Measurements from ENCODE around the gene NKIRAS2. TPM values are rescaled to one million over a fixed set of nuclear protein-coding genes. Genes with fewer than 3 reads are reported as not detected.

The NKIRAS2 gene
- total and polyA plus RNA-seq, 2 of the 13 experiments (the other 11 are each of a cell fraction or from before 2014, with no cell fraction given) = 27.9 to 42.0 TPM

GRCh38 chr17:42027961-42028790 is 8.3 kb downstream of the NKIRAS2 start (continued):
- TF ChIP-seq CREM (IDR thresholded peaks at IDR 0.05) = no peak
- no peak for TF ChIP-seq CREM (CRISPR knock-in tag; IDR thresholded peaks at IDR 0.05)
- no peak for TF ChIP-seq ZNF800 (CRISPR knock-in tag; IDR thresholded peaks at IDR 0.05)
- no peak for TF ChIP-seq LRRFIP1 (CRISPR knock-in tag; conservative IDR thresholded peaks at IDR 0.05)
- no peak for TF ChIP-seq ZNF232 (CRISPR knock-in tag; IDR thresholded peaks at IDR 0.05; ENCODE audit: borderline replicate concordance)
- TF ChIP-seq ZNF335 (CRISPR knock-in tag; IDR thresholded peaks at IDR 0.05) = peak; percentile 48; the same call in 1 of the 2 replicates
- TF ChIP-seq SRSF9 (IDR thresholded peaks at IDR 0.05; ENCODE audit: borderline replicate concordance, insufficient read depth, low read depth, low read length, poor library complexity, severe bottlenecking) = no peak
- peak; percentile 76 for TF ChIP-seq ZFP91 (CRISPR knock-in tag; IDR thresholded peaks at IDR 0.05; ENCODE audit: borderline replicate concordance)
- TF ChIP-seq ZNF724P (CRISPR knock-in tag; IDR thresholded peaks at IDR 0.05; ENCODE audit: borderline replicate concordance) = no peak
- no peak for TF ChIP-seq PAWR (CRISPR knock-in tag; IDR thresholded peaks at IDR 0.05; ENCODE audit: borderline replicate concordance)
- TF ChIP-seq FOXA3 (CRISPR knock-in tag; IDR thresholded peaks at IDR 0.05) = 0 out of 2 replicates have a peak, but pooled peaks have one; percentile 26
- no peak for TF ChIP-seq EZH2 (conservative IDR thresholded peaks at IDR 0.05; ENCODE audit: low read depth, low read length)
- TF ChIP-seq HNF1A (IDR thresholded peaks at IDR 0.05; ENCODE audit: low read depth) = no peak
- 0 out of 2 replicates have a peak, but pooled peaks have one; percentile 38 for TF ChIP-seq HNF1A (CRISPR knock-in tag; IDR thresholded peaks at IDR 0.05; ENCODE audit: borderline replicate concordance)
- peak; percentile 71; the same call in 1 of the 2 replicates for TF ChIP-seq GATAD2A (CRISPR knock-in tag; IDR thresholded peaks at IDR 0.05)
- TF ChIP-seq ZNF558 (CRISPR knock-in tag; IDR thresholded peaks at IDR 0.05; ENCODE audit: borderline replicate concordance) = no peak
- no peak for TF ChIP-seq ZFYVE20 (CRISPR knock-in tag; IDR thresholded peaks at IDR 0.05; ENCODE audit: borderline replicate concordance, low read depth)

All from HepG2 (cell line).